PFSK-1 (cell line): ENCODE results near the gene CYLD.

Experiments used
- POLR2AphosphoS5 ChIP-seq: IDR thresholded peaks from 2 replicates; pipeline ENCODE4 v1.6.1; 2012; ENCODE audit warnings: low read depth, mild to moderate bottlenecking, control low read depth, low read length, moderate library complexity
- REST ChIP-seq, 2 experiments: IDR thresholded peaks; 2 replicates each; pipeline versions ENCODE4 v1.6.1 to v1.8.0; 2011 to 2012; ENCODE audit warnings: low read depth in 2 of 2, low read length in 2 of 2, control low read depth in 1 of 2, inconsistent platforms in 1 of 2, mild to moderate bottlenecking in 1 of 2, moderate library complexity in 1 of 2; ENCODE audit not compliant: insufficient read depth in 1 of 2

- no peak for TF ChIP-seq REST (IDR thresholded peaks at IDR 0.05; ENCODE audit: insufficient read depth in 1 of 2, low read depth in 2 of 2, low read length in 2 of 2)
- no peak for TF ChIP-seq POLR2AphosphoS5
These were observed 70.2 kb downstream of the CYLD start for GRCh38 chr16:50812046-50812445.
